ENCODE measurements around the gene HELLS.

Gene HELLS

DNA sequence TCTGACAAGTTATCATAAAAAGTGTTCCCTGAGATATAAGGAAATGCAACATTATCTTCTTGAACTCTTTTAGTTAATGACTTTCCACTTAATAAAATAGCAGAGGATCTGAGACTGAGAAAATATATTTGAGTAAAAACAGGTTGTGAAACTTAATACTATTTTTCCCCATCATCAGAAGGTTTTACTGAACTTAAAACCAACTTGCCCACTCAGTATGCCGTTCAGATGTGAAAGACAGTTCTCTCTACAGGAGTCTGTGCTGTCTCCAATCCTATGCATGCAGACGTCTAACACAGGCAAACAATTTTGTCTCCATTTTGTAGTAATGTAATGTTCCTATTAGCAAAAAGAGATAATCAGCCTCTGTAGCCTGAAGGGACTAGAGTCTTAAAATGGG is 99.7 kb downstream of the HELLS start:
- TF ChIP-seq, protein P1, sequence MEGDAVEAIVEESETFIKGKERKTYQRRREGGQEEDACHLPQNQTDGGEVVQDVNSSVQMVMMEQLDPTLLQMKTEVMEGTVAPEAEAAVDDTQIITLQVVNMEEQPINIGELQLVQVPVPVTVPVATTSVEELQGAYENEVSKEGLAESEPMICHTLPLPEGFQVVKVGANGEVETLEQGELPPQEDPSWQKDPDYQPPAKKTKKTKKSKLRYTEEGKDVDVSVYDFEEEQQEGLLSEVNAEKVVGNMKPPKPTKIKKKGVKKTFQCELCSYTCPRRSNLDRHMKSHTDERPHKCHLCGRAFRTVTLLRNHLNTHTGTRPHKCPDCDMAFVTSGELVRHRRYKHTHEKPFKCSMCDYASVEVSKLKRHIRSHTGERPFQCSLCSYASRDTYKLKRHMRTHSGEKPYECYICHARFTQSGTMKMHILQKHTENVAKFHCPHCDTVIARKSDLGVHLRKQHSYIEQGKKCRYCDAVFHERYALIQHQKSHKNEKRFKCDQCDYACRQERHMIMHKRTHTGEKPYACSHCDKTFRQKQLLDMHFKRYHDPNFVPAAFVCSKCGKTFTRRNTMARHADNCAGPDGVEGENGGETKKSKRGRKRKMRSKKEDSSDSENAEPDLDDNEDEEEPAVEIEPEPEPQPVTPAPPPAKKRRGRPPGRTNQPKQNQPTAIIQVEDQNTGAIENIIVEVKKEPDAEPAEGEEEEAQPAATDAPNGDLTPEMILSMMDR (IDR thresholded peaks at IDR 0.05; ENCODE audit: insufficient read depth, missing control alignments), result no peak
- no peak for DNase-seq (ENCODE audit: insufficient read length, low spot score)
- no peak for FAIRE-seq
